HUDEP-2 (cell line): ENCODE results near the gene CABCOCO1.
A peak's percentile ranks its signal among the peaks of the same experiment; 100 is the strongest.

Experiments used
- DNase-seq, 76 experiments: peaks; one replicate each; lab custom pipeline; 2025; ENCODE audit not compliant: unreplicated experiment in 76 of 76; lab: John Stamatoyannopoulos, UW

Gene CABCOCO1

GRCh38 chr10:61752111-61753011 lies 89.6 kb downstream of the CABCOCO1 start:
- peak in 3 of 76 experiments; percentile 10 to 15 (median 14) for DNase-seq

- no peak for DNase-seq
Measured at GRCh38 chr10:61753453-61753852, 90.7 kb downstream of the CABCOCO1 start.

GRCh38 chr10:61754587-61755550 lies 92.1 kb downstream of the CABCOCO1 start:
- no peak for DNase-seq

- no peak for DNase-seq
Measured at GRCh38 chr10:61757001-61757400, 94.3 kb downstream of the CABCOCO1 start.

- no peak for DNase-seq
Measured at GRCh38 chr10:61757525-61758397, 95.0 kb downstream of the CABCOCO1 start.

- DNase-seq: no peak
Measured at GRCh38 chr10:61758433-61758832, 95.7 kb downstream of the CABCOCO1 start.

GRCh38 chr10:61759751-61760150 lies 97.0 kb downstream of the CABCOCO1 start:
- no peak for DNase-seq

GRCh38 chr10:61760943-61761824 lies 98.5 kb downstream of the CABCOCO1 start:
- no peak for DNase-seq

- DNase-seq: no peak
Measured at GRCh38 chr10:61761825-61762217, 99.1 kb downstream of the CABCOCO1 start.

GRCh38 chr10:61763778-61764177 lies 101.0 kb downstream of the CABCOCO1 start:
- DNase-seq: no peak

- DNase-seq: no peak
Measured at GRCh38 chr10:61764486-61764885, 101.8 kb downstream of the CABCOCO1 start.

- peak in 63 of 76 experiments; percentile 1 to 100 (median 86) for DNase-seq
Measured at GRCh38 chr10:61765176-61766087, 102.7 kb downstream of the CABCOCO1 start.

- DNase-seq: no peak
Measured at GRCh38 chr10:61766927-61767326, 104.2 kb downstream of the CABCOCO1 start.

GRCh38 chr10:61774031-61774430 lies 111.3 kb downstream of the CABCOCO1 start:
- no peak for DNase-seq

GRCh38 chr10:61775111-61775510 lies 112.4 kb downstream of the CABCOCO1 start:
- no peak for DNase-seq

- no peak for DNase-seq
Measured at GRCh38 chr10:61776615-61777266, 114.0 kb downstream of the CABCOCO1 start.

GRCh38 chr10:61778137-61778536 lies 115.4 kb downstream of the CABCOCO1 start:
- peak in 2 of 76 experiments; percentile 7 to 21 for DNase-seq

- DNase-seq: no peak
Measured at GRCh38 chr10:61779276-61779675, 116.5 kb downstream of the CABCOCO1 start.
